HepG2 (cell line): Measurements from ENCODE around the gene C14orf180. TPM values are rescaled to one million over a fixed set of nuclear protein-coding genes. Genes with fewer than 3 reads are reported as not detected.

ENCODE experiments used
- ATAC-seq: fragments of 200-7000 bp; cut with Tn5 transposase; 3 replicates; pipeline ENCODE4 v1.9.1; 2020; ENCODE audit warnings: mild to moderate bottlenecking, moderate library complexity
- BruUV-seq: library from RNA; stranded (reverse); fragments of 400-500 nt; replicated peaks from 2 replicates; lab custom pipeline; 2021; lab: Mats Ljungman, UMichigan
- CTCF ChIA-PET: fragments of 300-600 bp; formaldehyde crosslinking; extraction: SDS; loops from one replicate; lab custom pipeline; 2021; ENCODE audit warnings: low total read pairs, inconsistent platforms, low intra/inter-chr PET ratio; lab: Yijun Ruan, JAX
- POLR2A ChIA-PET: fragments of 350-600 bp; sonication (Branson Sonifier 250); formaldehyde crosslinking; loops from one replicate; lab custom pipeline; 2020; ENCODE audit warnings: antibody characterized with exemption, inconsistent platforms; lab: Yijun Ruan, JAX
- DNase-seq: peaks from one replicate; pipeline ENCODE4 v3.0.0-alpha.2; 2015; ENCODE audit warnings: low spot score
- FAIRE-seq: peaks from 3 replicates; lab custom pipeline; 2011; peaks lifted over from hg19 to GRCh38; lab: Jason Lieb, UNC
- H2AFZ ChIP-seq: one replicate; pipeline ENCODE4 v1.6.1; 2011; ENCODE audit warnings: low read length, inconsistent platforms
- H3K27ac ChIP-seq: fragments of 300-600 bp; 3 replicates; pipeline ENCODE4 v1.8.0; 2011; ENCODE audit warnings: mixed run types, mild to moderate bottlenecking, mixed read lengths, low read length, inconsistent platforms; ENCODE audit not compliant: insufficient read depth; ENCODE audit errors: extremely low read length
- H3K27me3 ChIP-seq, 2 experiments: fragments of 200-600 bp in 1 of 2; 2 replicates in 1 of 2; 3 replicates in 1 of 2; pipeline versions ENCODE4 v1.6.0 to v1.8.0; 2011; ENCODE audit warnings: low read length in 2 of 2, mild to moderate bottlenecking in 2 of 2, moderate library complexity in 2 of 2, inconsistent platforms in 1 of 2; ENCODE audit not compliant: insufficient read depth in 2 of 2, control insufficient read depth in 1 of 2
- H3K36me3 ChIP-seq, 2 experiments: fragments of 200-600 bp in 1 of 2; replicated peaks in 1 of 2; 2 replicates in 1 of 2; 3 replicates in 1 of 2; pipeline versions ENCODE4 v1.5.1 to v1.8.0; 2011; ENCODE audit warnings: low read length in 2 of 2, inconsistent platforms in 1 of 2; ENCODE audit not compliant: insufficient read depth in 2 of 2, control insufficient read depth in 1 of 2
- H3K4me1 ChIP-seq: 2 replicates; pipeline ENCODE4 v1.5.1; 2012; ENCODE audit warnings: low read length, inconsistent platforms; ENCODE audit not compliant: insufficient read depth
- H3K4me2 ChIP-seq: 2 replicates; pipeline ENCODE4 v1.6.0; 2011; ENCODE audit warnings: low read depth, low read length, inconsistent platforms
- H3K4me3 ChIP-seq, 3 experiments: fragments of 200-600 bp in 1 of 3; sonication (generic), shearing (Covaris generic) in 1 of 3; replicated peaks in 1 of 3; 2 replicates each; pipeline ENCODE4 v1.5.1; 2011 to 2016; ENCODE audit warnings: low read length in 3 of 3, inconsistent platforms in 2 of 3, low read depth in 2 of 3, mild to moderate bottlenecking in 2 of 3, control low read depth in 1 of 3, mixed read lengths in 1 of 3; ENCODE audit not compliant: insufficient read depth in 1 of 3
- H3K79me2 ChIP-seq: one replicate; pipeline ENCODE4 v1.6.1; 2011; ENCODE audit warnings: low read length, inconsistent platforms; ENCODE audit not compliant: insufficient read depth
- H3K9ac ChIP-seq: 2 replicates; pipeline ENCODE4 v1.6.0; 2011; ENCODE audit warnings: mild to moderate bottlenecking, low read depth, low read length, inconsistent platforms; ENCODE audit not compliant: insufficient read depth
- H3K9me3 ChIP-seq: 2 replicates; pipeline ENCODE4 v1.5.1; 2012; ENCODE audit warnings: mild to moderate bottlenecking, low read length
- H4K20me1 ChIP-seq: 2 replicates; pipeline ENCODE4 v1.6.0; 2011; ENCODE audit warnings: inconsistent platforms, mild to moderate bottlenecking, low read length, moderate library complexity; ENCODE audit not compliant: insufficient read depth
- AGO2 ChIP-seq: fragments of 200-400 bp; formaldehyde crosslinking; optimal IDR thresholded peaks from 2 replicates; pipeline ENCODE3; 2017; ENCODE audit warnings: mild to moderate bottlenecking, low read depth, low read length, moderate library complexity
- CBX2 ChIP-seq, 2 experiments: fragments of 200-600 bp in 1 of 2; sonication (generic); formaldehyde crosslinking in 1 of 2; IDR thresholded peaks; 2 replicates each; pipeline versions ENCODE4 v1.7.0 to v1.8.1; 2018 to 2022; ENCODE audit warnings: low read depth in 2 of 2, low read length in 1 of 2, mild to moderate bottlenecking in 1 of 2, missing genetic modification reagents in 1 of 2
- GABPB1 ChIP-seq: IDR thresholded peaks from 2 replicates; pipeline ENCODE4 v1.6.1; 2016; ENCODE audit warnings: mild to moderate bottlenecking, missing genetic modification reagents, moderate library complexity, missing compliant biosample characterization
- NCOA2 ChIP-seq: sonication (generic); formaldehyde crosslinking; IDR thresholded peaks from 2 replicates; pipeline ENCODE4 v1.8.0; 2022; ENCODE audit warnings: inconsistent platforms
- NFRKB ChIP-seq: fragments of 450-650 bp; IDR thresholded peaks from 2 replicates; pipeline ENCODE4 v1.6.1; 2017
- ZFAT ChIP-seq: sonication (generic); formaldehyde crosslinking; conservative IDR thresholded peaks from 2 replicates; pipeline ENCODE4 v1.8.1; 2023; ENCODE audit warnings: missing genetic modification reagents, inconsistent platforms
- ZFY ChIP-seq: sonication (generic); formaldehyde crosslinking; IDR thresholded peaks from 2 replicates; pipeline ENCODE4 v1.4.0; 2020; ENCODE audit warnings: missing genetic modification reagents
- ZNF550 ChIP-seq: sonication (generic); formaldehyde crosslinking; IDR thresholded peaks from 2 replicates; pipeline ENCODE4 v1.4.0; 2020; ENCODE audit warnings: mild to moderate bottlenecking, missing genetic modification reagents, borderline replicate concordance
- ZNF724P ChIP-seq: sonication (generic); formaldehyde crosslinking; IDR thresholded peaks from 2 replicates; pipeline ENCODE4 v1.8.0; 2022; ENCODE audit warnings: missing genetic modification reagents, borderline replicate concordance
- WGBS: methylation state at CpG from one replicate; pipeline ENCODE4 v1.1.6; 2017; ENCODE audit warnings: low lambda C conversion rate; 5-methylcytosine and 5-hydroxymethylcytosine counted together
- in situ Hi-C: cut with HindIII; loops from 2 replicates; pipeline ENCODE4 v1.10.0; 2017; ENCODE audit warnings: low pct_unique_long_range_greater_than_20kb; ENCODE audit not compliant: extremely low pct_ligation_motif_present
- intact Hi-C: fragments of 100-400 bp; cut with micrococcal nuclease; formaldehyde crosslinking; loops from one replicate; pipeline ENCODE4 v1.10.0; 2022; ENCODE audit not compliant: unreplicated experiment
- polyA plus RNA-seq, 8 experiments: library from polyadenylated mRNA; depleted of rRNA in 3 of 8; stranded (reverse) in 7 of 8; unstranded in 1 of 8; fragments of >200 nt; fragmentation: Illumina TruSeq in 4 of 8; extraction: Trizol in 4 of 8; gene quantifications; 2 replicates each; pipeline versions ENCODE4 v1.2.1 to v1.2.3, GENCODE V29; 2011 to 2016; ENCODE audit warnings: low read depth in 4 of 8, missing spikeins in 1 of 8, mixed read lengths in 1 of 8; ENCODE audit not compliant: insufficient read depth in 1 of 8
- total RNA-seq, 5 experiments: library from RNA; depleted of rRNA; stranded (reverse); fragments of >200 nt; fragmentation: Illumina TruSeq; extraction: Trizol; gene quantifications; 2 replicates each; pipeline ENCODE4 v1.2.3, GENCODE V29; 2016; ENCODE audit warnings: low read depth in 1 of 5
- TF ChIP-seq, protein P1 (sequence below): IDR thresholded peaks from 2 replicates; pipeline ENCODE4 v1.6.1; 2012; ENCODE audit warnings: low read depth, low read length, improper control_type of control experiment
- TF ChIP-seq, protein P2 (sequence below): sonication (generic); formaldehyde crosslinking; IDR thresholded peaks from 2 replicates; pipeline ENCODE4 v1.4.0; 2020; ENCODE audit warnings: low read depth, mild to moderate bottlenecking, missing genetic modification reagents
- TF ChIP-seq, protein P3 (sequence below): sonication (generic); formaldehyde crosslinking; IDR thresholded peaks from 2 replicates; pipeline ENCODE4 v1.5.0; 2020; ENCODE audit warnings: mild to moderate bottlenecking, low read depth, missing genetic modification reagents, borderline replicate concordance

The C14orf180 gene
- total and polyA plus RNA-seq, 2 of the 13 experiments (the other 11 are each of a cell fraction or from before 2014, with no cell fraction given): not detected

DNA sequence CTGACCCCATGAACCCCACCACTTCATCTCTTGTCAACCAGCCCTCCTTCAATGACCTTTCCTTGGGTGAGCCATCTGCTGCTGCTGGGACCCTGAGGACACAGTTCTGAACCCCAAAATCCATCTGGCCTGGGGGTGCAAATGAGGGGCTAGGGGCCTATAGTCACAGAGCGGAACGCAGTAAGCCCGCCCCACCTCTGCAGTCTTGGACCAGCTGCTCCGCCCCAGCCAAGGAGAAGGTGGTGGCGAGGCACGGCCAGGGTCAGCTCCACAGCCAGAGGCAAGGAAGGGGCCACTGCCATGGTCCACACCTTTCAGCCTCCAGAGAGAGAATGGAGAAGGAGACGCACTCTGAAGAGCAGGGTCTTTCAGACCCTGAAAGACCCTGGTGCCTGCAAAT lies 19.9 kb downstream of the C14orf180 start:
- Histone ChIP-seq H3K4me3 (no peak overlapping the region), H3K27me3 (peaks cover 19 to 37% of the 10 kb centered on the region in 2 experiments; a peak in 4 of 5 replicates), H3K79me2 (no peaks in the 10 kb centered on the region), H3K36me3 (no peaks in the 10 kb centered on the region), H3K4me2 (no peak overlapping the region), H2AFZ (no peak overlapping the region), H3K9ac (no peak overlapping the region), H3K4me1 (no peaks in the 10 kb centered on the region), H3K27ac (no peak overlapping the region), H4K20me1 (peaks cover 4% of the 10 kb centered on the region; the same call in 1 of the 2 replicates), H3K9me3 (no peaks in the 10 kb centered on the region)
- intact Hi-C loops (no loop called here), in situ Hi-C loops (no loop called here)
- ChIA-PET CTCF (no interaction called here), POLR2A (no interaction called here)
- 4% methylated on average over 6 of the region's 7 CpGs for WGBS
- TF ChIP-seq ZFAT (CRISPR knock-in tag): no peak
- no peak for TF ChIP-seq NCOA2 (CRISPR knock-in tag)
- TF ChIP-seq, protein P1, sequence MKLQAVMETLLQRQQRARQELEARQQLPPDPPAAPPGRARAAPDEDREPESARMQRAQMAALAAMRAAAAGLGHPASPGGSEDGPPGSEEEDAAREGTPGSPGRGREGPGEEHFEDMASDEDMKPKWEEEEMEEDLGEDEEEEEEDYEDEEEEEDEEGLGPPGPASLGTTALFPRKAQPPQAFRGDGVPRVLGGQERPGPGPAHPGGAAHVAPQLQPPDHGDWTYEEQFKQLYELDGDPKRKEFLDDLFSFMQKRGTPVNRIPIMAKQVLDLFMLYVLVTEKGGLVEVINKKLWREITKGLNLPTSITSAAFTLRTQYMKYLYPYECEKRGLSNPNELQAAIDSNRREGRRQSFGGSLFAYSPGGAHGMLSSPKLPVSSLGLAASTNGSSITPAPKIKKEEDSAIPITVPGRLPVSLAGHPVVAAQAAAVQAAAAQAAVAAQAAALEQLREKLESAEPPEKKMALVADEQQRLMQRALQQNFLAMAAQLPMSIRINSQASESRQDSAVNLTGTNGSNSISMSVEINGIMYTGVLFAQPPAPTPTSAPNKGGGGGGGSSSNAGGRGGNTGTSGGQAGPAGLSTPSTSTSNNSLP: no peak
- TF ChIP-seq, protein P2, sequence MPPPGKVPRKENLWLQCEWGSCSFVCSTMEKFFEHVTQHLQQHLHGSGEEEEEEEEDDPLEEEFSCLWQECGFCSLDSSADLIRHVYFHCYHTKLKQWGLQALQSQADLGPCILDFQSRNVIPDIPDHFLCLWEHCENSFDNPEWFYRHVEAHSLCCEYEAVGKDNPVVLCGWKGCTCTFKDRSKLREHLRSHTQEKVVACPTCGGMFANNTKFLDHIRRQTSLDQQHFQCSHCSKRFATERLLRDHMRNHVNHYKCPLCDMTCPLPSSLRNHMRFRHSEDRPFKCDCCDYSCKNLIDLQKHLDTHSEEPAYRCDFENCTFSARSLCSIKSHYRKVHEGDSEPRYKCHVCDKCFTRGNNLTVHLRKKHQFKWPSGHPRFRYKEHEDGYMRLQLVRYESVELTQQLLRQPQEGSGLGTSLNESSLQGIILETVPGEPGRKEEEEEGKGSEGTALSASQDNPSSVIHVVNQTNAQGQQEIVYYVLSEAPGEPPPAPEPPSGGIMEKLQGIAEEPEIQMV (CRISPR knock-in tag): no peak
- no peak for ATAC-seq
- DNase-seq: no peak
- BruUV-seq: no TSS peak
- FAIRE-seq: no peak

DNA sequence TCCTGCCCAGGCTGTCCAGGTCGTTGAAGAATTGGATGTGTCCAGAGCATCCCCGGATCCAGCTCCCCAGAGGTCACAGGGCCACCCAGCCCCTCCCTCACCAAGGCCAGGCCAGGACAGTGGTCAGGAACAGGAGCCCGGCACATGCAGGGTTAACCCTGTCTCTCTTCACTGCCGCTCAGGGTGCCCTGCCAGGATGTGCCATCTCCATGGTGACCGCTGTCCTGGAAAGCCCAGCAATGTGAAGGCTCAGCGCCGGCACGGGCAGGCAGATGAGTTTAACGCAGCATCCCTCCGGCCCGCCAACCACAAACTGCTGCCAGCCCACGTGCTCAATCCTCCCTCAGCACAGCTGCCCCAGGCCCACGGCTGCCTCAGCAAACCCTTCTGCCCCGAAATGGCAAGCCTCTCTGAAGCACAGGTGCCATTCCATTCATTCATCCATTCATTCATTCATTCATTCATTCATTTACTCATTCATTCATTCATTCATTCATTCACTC lies 20.6 kb downstream of the C14orf180 start:
- in situ Hi-C loops: no loop called here
- no peak for FAIRE-seq
- 20% methylated on average over 4 of the region's 14 CpGs for WGBS
- TF ChIP-seq ZNF550 (no peak), ZFY (CRISPR knock-in tag) (no peak), NFRKB (no peak), CBX2 (IDR thresholded peaks at IDR 0.05; ENCODE audit: low read depth, low read length) (no peak), CBX2 (CRISPR knock-in tag; IDR thresholded peaks at IDR 0.05; ENCODE audit: low read depth) (no peak), AGO2 (no peak), GABPB1 (no peak), ZNF724P (CRISPR knock-in tag) (no peak)
- TF ChIP-seq, protein P3, sequence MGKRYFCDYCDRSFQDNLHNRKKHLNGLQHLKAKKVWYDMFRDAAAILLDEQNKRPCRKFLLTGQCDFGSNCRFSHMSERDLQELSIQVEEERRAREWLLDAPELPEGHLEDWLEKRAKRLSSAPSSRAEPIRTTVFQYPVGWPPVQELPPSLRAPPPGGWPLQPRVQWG (CRISPR knock-in tag): no peak

More for the DNA sequence above, 20.6 kb downstream of the C14orf180 start:
- CTCF ChIA-PET: no interaction called here
- H3K27me3 ChIP-seq: peaks cover 16 to 36% of the 10 kb centered on the region in 2 experiments; a peak in 4 of 5 replicates
- H3K4me1 ChIP-seq: no peaks in the 10 kb centered on the region
- H4K20me1 ChIP-seq: peaks cover 2% of the 10 kb centered on the region; the same call in 1 of the 2 replicates
- no peak overlapping the region for H3K9ac ChIP-seq
- ATAC-seq (no peak), DNase-seq (no peak)
- H3K4me3 ChIP-seq: no peak overlapping the region
- H3K79me2 ChIP-seq: no peaks in the 10 kb centered on the region
- no peaks in the 10 kb centered on the region for H3K36me3 ChIP-seq
- no peak overlapping the region for H3K27ac ChIP-seq
- intact Hi-C loops: no loop called here
- BruUV-seq: no TSS peak
- H2AFZ ChIP-seq: no peak overlapping the region
- POLR2A ChIA-PET: no interaction called here
- no peak overlapping the region for H3K4me2 ChIP-seq
- H3K9me3 ChIP-seq: no peaks in the 10 kb centered on the region
